HG03469 (cell line): Measurements from ENCODE around the gene COPS4.
A peak's percentile ranks its signal among the peaks of the same experiment; 100 is the strongest.
"Not testable (repeated sequence)": the region's sequence is repeated elsewhere in the genome, so short reads cannot be mapped to it uniquely, and the experiment has no call there.

Experiments used
- ATAC-seq: cut with Tn5 transposase; IDR thresholded peaks from one replicate; pipeline ENCODE4 v1.9.1; 2021; ENCODE audit warnings: mild to moderate bottlenecking, moderate library complexity, moderate number of reproducible peaks; ENCODE audit not compliant: unreplicated experiment

COPS4 gene

GRCh38 chr4:83022724-83023450 lies 12.1 kb upstream of the COPS4 start:
- ATAC-seq: no peak

- not testable (repeated sequence) for ATAC-seq
Measured at GRCh38 chr4:83023599-83023998, 11.4 kb upstream of the COPS4 start.

DNA sequence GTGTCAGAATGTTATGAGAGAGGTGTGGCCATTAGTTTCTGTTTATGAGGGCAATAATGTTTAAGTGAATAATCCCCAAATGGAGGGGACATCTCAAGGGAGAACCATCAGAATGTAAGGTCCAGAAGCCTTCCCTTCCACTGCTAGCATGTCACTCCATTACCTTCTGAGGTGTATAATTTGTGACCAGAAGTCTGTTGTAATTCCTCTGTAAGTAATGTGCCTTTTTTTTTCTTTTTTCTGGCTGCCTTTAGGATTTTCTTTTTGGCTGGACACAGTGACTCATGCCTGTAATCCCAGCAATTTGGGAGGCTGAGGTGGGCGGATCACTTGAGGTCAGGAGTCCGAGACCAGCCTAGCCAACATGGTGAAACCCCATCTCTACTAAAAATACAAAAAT lies 10.8 kb upstream of the COPS4 start:
- ATAC-seq: no peak

DNA sequence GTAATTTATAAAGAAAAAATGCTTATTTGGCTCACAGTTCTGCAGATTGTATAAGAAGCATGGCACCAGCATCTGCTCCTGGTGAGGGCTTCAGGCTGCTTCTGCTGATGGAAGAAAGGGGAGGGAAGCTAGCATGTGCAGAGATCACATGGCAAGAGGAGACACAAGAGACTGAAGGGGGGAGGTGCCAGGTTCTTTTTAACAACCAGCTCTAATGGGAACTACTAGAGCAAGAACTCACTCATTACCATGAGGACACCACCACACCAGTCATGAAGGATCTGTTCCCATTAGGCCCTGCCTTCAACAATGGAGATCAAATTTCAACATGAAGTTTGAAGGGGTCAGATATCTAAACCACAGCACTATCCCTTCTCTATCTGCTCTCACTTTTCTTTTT lies 9.4 kb upstream of the COPS4 start:
- no peak for ATAC-seq

- no peak for ATAC-seq
Measured at GRCh38 chr4:83028976-83029375, 6.0 kb upstream of the COPS4 start.

GRCh38 chr4:83029688-83030087 lies 5.3 kb upstream of the COPS4 start:
- no peak for ATAC-seq

DNA sequence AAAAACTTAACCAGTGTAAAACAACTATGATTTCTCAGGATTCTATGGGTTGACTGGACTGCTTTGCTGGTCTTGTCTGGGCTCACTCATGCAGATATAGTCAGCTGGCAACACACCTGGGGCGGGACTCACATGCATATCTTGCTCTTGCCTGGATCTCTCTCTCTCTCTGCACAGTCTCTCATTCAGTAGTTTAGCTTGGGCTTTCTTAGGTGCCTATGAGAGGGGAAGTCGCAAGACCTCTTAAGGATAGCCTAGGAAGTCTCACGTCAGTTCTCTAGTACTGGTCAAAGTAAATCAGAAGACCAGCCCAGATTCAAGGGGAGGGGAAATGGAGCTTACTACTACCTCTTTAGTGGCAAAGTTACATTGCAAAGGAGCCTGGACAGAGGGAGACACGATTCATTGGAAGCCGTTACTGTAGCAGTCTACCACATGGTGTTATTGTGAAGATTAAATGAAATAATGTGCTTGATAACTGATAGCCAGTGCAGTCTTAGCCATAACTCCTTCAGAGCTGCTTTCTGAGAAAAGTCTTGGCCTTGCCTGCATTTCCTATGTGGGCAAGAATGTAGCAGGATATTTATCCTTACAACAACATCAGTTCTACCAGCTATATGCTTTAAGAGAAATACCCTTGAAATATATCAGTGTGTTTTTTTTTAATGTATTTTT lies 2.1 kb downstream of the COPS4 start:
- ATAC-seq: no peak

GRCh38 chr4:83040269-83040668 lies 5.3 kb downstream of the COPS4 start:
- no peak for ATAC-seq

- ATAC-seq: not testable (repeated sequence)
Measured at GRCh38 chr4:83043157-83043556, 8.2 kb downstream of the COPS4 start.

DNA sequence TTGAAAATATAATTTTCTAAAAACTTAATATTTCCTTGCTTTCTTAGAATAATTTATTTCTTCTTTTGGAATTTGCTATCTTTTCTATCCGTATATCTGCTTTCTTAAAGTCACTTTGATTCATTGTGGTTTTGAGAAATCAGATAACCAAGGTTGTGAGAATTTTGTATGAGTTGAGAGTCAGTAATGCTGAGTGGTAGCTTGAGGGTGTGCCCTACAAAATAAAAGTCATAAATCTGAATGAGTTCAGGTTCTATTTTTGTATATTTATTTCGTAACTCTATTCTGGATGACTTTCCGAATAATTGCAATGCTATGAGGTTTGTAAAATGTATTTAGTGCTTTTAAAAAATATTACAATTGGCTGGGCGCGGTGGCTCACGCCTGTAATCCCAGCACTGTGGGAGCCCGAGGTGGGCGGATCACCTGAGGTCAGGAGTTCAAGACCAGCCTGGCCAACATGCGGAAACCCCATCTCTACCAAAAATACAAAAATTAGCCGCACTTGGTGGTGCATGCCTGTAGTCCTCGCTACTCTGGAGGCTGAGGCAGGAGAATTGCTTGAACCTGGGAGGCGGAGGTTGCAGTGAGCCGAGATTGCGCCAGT lies 8.9 kb downstream of the COPS4 start:
- ATAC-seq: no peak

DNA sequence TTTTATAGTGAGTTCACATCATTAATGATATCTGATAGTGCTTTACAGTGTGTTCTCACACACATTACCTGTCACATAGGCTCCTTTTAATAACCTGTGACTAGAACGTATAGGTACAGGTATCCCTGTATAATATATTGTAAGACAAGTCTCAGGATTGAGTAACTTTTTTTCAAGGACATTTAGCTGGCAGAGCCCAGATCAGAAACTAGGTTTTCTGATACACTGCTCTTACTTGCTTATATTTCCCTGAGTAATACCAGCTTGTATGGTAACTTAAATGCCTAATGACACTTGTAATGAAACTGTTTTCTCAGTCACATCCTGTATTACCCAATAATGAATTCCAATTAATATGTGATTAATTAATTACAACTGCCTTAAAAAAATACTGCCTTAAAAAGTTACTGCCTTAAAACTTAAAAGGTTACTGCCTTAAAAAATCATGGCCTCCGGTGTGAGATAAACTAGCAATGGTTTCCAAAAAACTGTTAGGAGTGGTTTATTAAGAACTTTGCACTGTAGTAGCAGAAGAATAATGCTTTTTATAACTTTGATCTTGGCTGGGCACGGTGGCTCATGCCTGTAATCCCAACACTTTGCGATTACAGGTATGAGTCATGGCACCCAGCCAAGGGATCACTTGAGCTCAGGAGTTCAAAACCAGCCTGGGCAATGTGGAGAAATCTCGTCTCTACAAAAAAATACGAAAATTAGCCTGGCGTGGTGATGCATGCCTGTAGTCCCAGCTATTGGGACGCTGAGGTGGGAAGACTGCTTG lies 11.9 kb downstream of the COPS4 start:
- ATAC-seq: no peak

GRCh38 chr4:83048781-83049180 lies 13.8 kb downstream of the COPS4 start:
- not testable (repeated sequence) for ATAC-seq

DNA sequence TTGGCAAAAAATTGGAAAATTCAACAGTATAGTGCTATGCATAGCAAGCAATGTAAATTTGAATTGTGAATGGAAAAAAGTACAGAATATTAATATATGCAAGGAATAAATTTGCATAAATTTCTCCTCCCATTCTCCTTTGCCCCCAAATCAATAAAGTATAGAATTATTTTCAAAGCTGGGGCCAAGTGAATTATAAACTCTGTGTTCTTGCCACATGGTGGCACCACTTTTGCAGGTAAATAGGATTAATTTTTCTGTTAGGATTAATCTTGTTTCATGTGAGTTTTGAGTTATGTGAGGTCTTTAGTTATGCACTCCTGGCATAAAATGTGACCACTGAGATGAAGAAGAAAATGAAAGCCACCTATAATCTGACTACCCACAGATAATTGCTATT lies 19.9 kb downstream of the COPS4 start:
- no peak for ATAC-seq

DNA sequence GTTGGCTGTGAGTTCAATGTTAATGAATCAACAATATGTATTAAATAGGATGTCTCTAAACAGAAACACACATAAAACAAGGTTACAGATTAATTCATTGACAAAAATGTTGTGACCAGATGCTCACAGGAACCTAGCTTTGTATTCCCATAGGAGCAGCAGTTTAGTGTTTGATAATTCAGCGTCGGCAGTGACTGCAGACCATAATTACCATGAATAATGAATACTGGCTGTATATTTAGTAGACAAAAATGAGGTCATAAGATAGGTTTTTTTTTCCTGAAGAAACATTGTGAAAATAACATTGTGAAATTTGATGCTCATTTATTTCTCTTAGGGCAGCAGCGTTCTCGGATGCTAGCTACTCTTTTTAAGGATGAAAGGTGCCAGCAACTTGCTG lies 27.8 kb downstream of the COPS4 start:
- ATAC-seq: no peak

DNA sequence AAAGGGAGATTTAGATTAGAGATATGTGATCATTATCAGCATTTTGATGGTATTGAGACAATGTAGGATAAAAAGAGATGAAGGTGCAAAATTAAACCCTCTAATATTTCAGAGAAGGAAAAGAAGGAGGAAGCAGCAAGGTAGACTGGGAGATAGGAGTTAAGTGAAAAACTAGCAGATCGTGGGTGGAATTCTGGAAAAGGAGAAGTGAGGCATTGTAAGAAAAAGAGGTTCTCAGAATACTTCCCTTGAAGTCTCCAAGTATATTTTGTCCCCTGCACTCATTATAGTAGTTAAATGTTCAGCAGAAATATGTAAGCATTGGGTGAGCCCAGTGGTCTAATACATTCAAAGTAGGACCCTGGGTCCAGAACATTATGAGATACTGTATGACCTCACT lies 30.3 kb downstream of the COPS4 start:
- no peak for ATAC-seq

- ATAC-seq: no peak
Measured at GRCh38 chr4:83067058-83067639, 32.2 kb downstream of the COPS4 start.

DNA sequence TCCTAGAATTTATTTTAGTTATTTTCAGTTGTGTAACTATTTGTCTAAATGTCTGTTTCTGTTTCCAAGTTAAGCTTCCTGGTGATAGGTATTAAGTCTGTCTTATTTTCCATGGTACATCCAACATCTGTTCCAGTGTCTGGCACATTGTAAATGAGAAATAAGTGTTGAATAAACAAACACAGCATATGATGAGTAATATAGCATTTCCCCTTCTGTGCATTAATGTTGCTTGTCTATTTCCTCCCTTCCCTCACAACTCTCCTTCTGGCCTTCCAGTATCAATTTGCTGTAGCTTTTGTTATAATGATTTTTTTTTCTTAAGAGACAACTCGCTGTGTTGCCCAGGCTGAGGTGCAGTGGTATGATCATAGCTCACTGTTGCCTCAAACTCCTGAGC lies 36.1 kb downstream of the COPS4 start:
- ATAC-seq: no peak

- ATAC-seq: peak; percentile 60
Measured at GRCh38 chr4:83074086-83074704, 39.2 kb downstream of the COPS4 start.

DNA sequence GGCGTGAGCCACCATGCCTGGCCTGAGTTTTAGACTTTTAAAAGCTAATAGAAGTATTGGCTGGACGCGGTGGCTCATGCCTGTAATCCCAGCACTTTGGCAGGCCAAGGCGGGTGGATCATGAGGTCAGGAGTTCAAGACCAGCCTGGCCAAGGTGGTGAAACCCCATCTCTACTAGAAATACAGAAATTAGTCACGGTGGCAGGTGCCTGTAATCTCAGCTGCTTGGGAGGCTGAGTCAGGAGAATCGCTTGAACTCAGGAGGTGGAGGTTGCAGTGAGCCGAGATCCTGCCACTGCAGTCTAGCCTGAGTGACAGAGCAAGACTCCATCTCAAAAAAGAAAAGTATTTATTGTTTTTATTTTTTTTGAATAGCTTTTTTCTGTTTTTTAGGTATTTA lies 39.8 kb downstream of the COPS4 start:
- not testable (repeated sequence) for ATAC-seq

DNA sequence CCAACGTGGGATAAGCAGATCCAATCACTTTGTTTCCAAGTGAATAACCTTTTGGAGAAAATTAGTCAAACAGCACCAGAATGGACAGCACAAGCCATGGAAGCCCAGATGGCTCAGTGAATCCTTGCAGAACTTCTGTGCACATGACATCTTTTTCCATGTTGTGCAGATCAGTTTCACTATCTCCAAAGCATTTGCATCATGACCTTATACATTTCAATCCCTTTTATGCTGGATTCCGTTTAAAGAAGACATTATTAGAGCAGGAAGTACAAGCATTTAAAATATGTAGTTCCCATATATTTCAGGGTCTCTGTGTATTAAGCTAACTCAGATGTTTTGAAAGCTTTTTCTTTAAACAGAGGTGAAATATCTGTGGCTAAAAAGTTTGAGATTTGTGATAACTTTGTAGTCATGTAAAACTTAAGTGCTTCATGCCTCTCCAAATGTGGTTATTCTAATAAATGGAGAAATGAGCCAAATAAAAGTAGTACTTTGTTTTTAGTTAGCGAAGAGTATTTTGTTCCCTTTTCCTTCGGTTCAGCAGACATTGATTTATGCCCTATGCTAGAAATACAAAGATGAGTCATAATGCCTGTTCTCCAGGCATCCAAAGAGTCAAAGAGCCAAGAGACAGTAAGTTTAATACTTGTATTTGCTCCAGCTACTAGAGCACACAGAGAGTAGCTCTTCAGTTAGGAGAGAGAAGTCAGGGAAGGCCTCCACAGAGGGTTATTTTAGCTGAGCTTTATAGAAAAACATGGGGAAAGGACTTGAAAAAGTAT lies 40.5 kb downstream of the COPS4 start:
- no peak for ATAC-seq
